ENCODE results near the gene ZBTB25. TPM values are rescaled to one million over a fixed set of nuclear protein-coding genes. Genes with fewer than 3 reads are reported as not detected.

The ZBTB25 gene
- total RNA-seq, 1 donor: 9.8 TPM

GRCh38 chr14:64459405-64460136 is 44.1 kb downstream of the ZBTB25 start:
- H2AFZ ChIP-seq (ENCODE audit: low read length): no peak overlapping the region
- H3K4me2 ChIP-seq (ENCODE audit: insufficient read depth, low read length): no peak overlapping the region
- H3K27ac ChIP-seq (ENCODE audit: low read depth, low read length): no peak overlapping the region
- H3K4me3 ChIP-seq (ENCODE audit: insufficient read depth, low read length): no peak overlapping the region
- no peaks in the 10 kb centered on the region for H3K9me3 ChIP-seq (ENCODE audit: low read depth, low read length)
- H4K20me1 ChIP-seq (ENCODE audit: insufficient read depth, low read length): no peaks in the 10 kb centered on the region
- H3K27me3 ChIP-seq (ENCODE audit: insufficient read depth, low read length): no peaks in the 10 kb centered on the region
- H3K36me3 ChIP-seq (ENCODE audit: insufficient read depth, low read length): peaks cover 35% of the 10 kb centered on the region
- H3K79me2 ChIP-seq (ENCODE audit: insufficient read depth, low read length): no peaks in the 10 kb centered on the region
- DNase-seq (ENCODE audit: insufficient read length, low spot score, missing footprints): no peak
- TF ChIP-seq, protein P1, sequence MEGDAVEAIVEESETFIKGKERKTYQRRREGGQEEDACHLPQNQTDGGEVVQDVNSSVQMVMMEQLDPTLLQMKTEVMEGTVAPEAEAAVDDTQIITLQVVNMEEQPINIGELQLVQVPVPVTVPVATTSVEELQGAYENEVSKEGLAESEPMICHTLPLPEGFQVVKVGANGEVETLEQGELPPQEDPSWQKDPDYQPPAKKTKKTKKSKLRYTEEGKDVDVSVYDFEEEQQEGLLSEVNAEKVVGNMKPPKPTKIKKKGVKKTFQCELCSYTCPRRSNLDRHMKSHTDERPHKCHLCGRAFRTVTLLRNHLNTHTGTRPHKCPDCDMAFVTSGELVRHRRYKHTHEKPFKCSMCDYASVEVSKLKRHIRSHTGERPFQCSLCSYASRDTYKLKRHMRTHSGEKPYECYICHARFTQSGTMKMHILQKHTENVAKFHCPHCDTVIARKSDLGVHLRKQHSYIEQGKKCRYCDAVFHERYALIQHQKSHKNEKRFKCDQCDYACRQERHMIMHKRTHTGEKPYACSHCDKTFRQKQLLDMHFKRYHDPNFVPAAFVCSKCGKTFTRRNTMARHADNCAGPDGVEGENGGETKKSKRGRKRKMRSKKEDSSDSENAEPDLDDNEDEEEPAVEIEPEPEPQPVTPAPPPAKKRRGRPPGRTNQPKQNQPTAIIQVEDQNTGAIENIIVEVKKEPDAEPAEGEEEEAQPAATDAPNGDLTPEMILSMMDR (IDR thresholded peaks at IDR 0.05; ENCODE audit: extremely low read depth, low read depth, low read length): no peak
- H3K4me1 ChIP-seq (ENCODE audit: insufficient read depth, low read length): peaks cover 2% of the 10 kb centered on the region

DNA sequence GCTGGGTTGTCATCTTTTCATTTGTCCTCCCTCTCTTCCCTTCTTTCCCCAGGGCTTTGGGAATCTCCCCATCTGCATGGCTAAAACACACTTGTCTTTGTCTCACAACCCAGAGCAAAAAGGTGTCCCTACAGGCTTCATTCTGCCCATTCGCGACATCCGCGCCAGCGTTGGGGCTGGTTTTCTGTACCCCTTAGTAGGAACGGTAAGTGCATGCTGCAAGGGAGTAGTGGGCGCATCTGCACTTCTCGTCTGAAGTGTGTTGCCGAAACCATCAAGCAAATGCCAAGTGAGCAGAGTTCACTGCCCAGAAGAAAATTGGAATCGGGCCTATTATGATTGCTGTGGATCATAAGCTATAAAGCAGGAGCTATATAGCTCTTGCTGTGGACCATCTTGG is 49.0 kb downstream of the ZBTB25 start:
- H3K79me2 ChIP-seq (ENCODE audit: insufficient read depth, low read length): no peaks in the 10 kb centered on the region
- H3K4me3 ChIP-seq (ENCODE audit: insufficient read depth, low read length): no peak overlapping the region
- no peaks in the 10 kb centered on the region for H4K20me1 ChIP-seq (ENCODE audit: insufficient read depth, low read length)
- DNase-seq (ENCODE audit: insufficient read length, low spot score, missing footprints): no peak
- peaks cover 54% of the 10 kb centered on the region for H3K36me3 ChIP-seq (ENCODE audit: insufficient read depth, low read length)
- H3K4me2 ChIP-seq (ENCODE audit: insufficient read depth, low read length): no peak overlapping the region
- no peaks in the 10 kb centered on the region for H3K9me3 ChIP-seq (ENCODE audit: low read depth, low read length)
- H3K4me1 ChIP-seq (ENCODE audit: insufficient read depth, low read length): no peaks in the 10 kb centered on the region
- TF ChIP-seq, protein P1 (IDR thresholded peaks at IDR 0.05; ENCODE audit: extremely low read depth, low read depth, low read length): no peak
- H3K27me3 ChIP-seq (ENCODE audit: insufficient read depth, low read length): no peaks in the 10 kb centered on the region
- no peak overlapping the region for H3K27ac ChIP-seq (ENCODE audit: low read depth, low read length)
- H2AFZ ChIP-seq (ENCODE audit: low read length): no peak overlapping the region

DNA sequence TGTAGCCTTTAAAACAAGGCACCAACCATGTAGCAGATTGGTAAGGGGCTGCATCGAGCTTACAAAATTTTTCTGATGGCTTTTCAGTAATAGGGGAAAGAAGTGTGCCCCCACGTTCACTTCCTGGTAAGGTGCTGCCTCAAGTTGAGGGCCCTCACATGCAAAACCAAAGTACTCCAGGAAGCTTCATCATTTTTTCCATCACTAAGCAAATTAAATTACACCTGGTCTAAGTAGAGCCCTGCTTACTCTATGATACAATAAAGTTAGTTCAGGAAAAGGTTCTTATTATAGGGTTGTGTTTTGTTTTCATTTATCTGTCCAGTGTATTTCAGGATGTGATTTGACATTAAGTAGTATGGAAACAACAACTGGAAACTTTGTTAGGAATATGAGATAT is 53.4 kb downstream of the ZBTB25 start:
- no peaks in the 10 kb centered on the region for H3K27me3 ChIP-seq (ENCODE audit: insufficient read depth, low read length)
- H3K4me1 ChIP-seq (ENCODE audit: insufficient read depth, low read length): peaks cover 11% of the 10 kb centered on the region
- no peaks in the 10 kb centered on the region for H3K79me2 ChIP-seq (ENCODE audit: insufficient read depth, low read length)
- H3K36me3 ChIP-seq (ENCODE audit: insufficient read depth, low read length): peaks cover 45% of the 10 kb centered on the region
- no peak overlapping the region for H3K4me2 ChIP-seq (ENCODE audit: insufficient read depth, low read length)
- no peak overlapping the region for H3K27ac ChIP-seq (ENCODE audit: low read depth, low read length)
- H4K20me1 ChIP-seq (ENCODE audit: insufficient read depth, low read length): no peaks in the 10 kb centered on the region
- H3K9me3 ChIP-seq (ENCODE audit: low read depth, low read length): no peaks in the 10 kb centered on the region
- no peak overlapping the region for H2AFZ ChIP-seq (ENCODE audit: low read length)
- DNase-seq (ENCODE audit: insufficient read length, low spot score, missing footprints): no peak
- TF ChIP-seq, protein P1 (IDR thresholded peaks at IDR 0.05; ENCODE audit: extremely low read depth, low read depth, low read length): no peak
- no peak overlapping the region for H3K4me3 ChIP-seq (ENCODE audit: insufficient read depth, low read length)

DNA sequence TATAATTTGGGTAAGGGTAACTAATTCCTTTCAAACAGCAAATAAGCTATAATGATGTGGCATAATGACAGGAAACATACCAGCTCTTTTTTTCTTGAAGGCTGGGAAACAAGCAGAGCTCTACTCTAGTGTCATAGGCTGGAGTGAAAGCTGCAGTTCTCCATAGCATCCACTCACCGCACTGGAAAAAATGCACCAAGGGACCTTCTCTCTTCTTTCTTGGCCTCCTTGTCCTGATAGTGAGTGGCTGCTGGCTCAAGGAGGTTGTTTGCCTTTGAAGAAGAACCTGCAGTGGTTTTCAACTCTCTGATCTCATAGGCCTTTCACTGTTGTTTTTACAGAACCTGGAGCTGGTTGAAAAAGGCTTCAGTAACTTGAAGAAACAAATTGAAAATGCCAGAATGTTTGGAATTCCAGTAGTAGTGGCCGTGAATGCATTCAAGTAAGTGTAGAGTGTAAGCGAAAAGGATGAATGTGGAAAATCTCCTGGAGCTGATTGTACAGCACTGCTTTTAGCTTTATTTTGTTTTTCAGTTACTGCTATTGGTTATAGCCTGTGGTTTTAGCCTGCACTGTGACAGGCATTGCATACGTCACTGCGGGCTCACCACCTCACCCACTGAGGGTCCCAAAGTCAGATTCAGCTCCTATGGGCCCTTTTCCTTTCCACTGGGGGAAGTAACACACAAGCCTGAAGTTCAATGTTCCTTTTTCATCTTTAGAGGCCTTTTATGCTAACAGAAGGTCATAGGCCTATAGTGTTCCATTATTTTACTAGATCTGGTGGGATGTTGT is 55.6 kb downstream of the ZBTB25 start:
- no peaks in the 10 kb centered on the region for H4K20me1 ChIP-seq (ENCODE audit: insufficient read depth, low read length)
- H3K27me3 ChIP-seq (ENCODE audit: insufficient read depth, low read length): no peaks in the 10 kb centered on the region

More for the DNA sequence above, 55.6 kb downstream of the ZBTB25 start:
- peaks cover 30% of the 10 kb centered on the region for H3K36me3 ChIP-seq (ENCODE audit: insufficient read depth, low read length)
- TF ChIP-seq, protein P1 (IDR thresholded peaks at IDR 0.05; ENCODE audit: extremely low read depth, low read depth, low read length): no peak
- H3K4me3 ChIP-seq (ENCODE audit: insufficient read depth, low read length): no peak overlapping the region
- H3K79me2 ChIP-seq (ENCODE audit: insufficient read depth, low read length): no peaks in the 10 kb centered on the region
- DNase-seq (ENCODE audit: insufficient read length, low spot score, missing footprints): no peak
- no peak overlapping the region for H3K4me2 ChIP-seq (ENCODE audit: insufficient read depth, low read length)
- H3K27ac ChIP-seq (ENCODE audit: low read depth, low read length): no peak overlapping the region
- peaks cover 19% of the 10 kb centered on the region for H3K4me1 ChIP-seq (ENCODE audit: insufficient read depth, low read length)
- H3K9me3 ChIP-seq (ENCODE audit: low read depth, low read length): no peaks in the 10 kb centered on the region
- no peak overlapping the region for H2AFZ ChIP-seq (ENCODE audit: low read length)

Measured in osteoblast (primary cell).